ENCODE data around the gene CTSD.

Gene CTSD

DNA sequence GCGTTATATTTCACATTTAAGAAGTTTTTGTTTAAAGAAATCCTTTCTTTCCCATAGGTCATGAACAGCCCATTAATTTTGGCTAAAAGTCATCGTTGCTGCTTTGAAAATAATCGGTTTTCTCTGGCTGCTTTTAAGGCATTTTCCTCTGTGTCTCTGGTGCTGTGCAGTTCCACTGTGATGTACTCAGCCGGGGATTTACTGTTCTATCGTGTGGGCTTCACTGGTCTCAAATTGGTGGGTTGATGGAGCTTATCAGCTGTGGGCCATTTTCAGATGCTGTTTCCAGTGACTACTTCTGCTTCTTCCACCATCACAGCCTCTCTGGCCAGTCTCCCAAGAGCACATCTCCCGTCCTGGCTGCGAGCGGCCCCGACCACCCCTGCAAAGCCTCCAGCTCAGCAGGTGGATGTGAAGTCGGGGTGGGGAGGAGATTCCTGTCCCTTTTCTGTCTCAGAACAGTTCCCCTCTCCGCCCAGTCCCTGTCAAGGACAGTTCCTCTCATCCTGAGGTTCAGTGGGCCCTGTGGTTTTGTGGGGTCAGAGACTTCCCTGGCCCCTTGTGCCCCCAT lies 33.6 kb downstream of the CTSD start:
- DNase-seq: peak in 1 of 4 experiments; percentile 10

DNA sequence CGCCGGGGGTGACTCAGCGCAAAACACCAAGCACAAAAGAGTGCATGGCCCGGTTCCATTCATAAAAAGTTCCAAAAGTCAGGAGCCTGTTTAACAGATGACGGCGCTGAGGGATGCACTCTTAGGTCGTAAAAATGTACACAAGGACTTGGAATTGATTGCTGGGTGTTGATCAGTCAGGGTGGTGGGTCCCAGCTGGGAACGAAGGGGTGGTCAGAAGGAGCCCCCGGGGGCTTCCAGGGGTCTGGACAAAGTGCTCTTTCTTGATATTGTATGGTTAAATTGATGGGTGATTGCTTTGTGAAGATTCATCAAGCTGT lies 34.1 kb downstream of the CTSD start:
- no peak for DNase-seq

- peak in 2 of 4 experiments; percentile 30 to 37 for DNase-seq
Measured at GRCh38 chr11:1728931-1729691, 34.6 kb downstream of the CTSD start.

DNA sequence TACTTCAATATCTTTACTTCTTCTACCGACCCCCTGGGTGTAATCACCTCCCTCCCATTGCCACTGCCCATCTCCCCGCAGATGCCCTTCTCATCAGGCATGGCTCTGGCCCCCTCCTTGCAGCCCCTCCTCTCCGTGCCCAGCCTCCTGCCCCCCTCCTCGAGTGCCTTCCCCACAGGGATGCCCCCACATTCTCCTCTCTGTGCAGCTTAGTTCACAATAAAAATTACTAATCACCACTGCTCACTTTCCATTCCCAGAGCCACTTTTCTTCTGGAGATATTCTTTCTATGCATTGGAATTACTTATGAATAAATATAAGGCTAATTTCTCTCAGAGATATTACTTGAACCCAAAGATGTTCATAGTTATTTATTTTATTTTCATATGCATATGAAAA lies 35.4 kb downstream of the CTSD start:
- no peak for DNase-seq

GRCh38 chr11:1727861-1728260 lies 35.9 kb downstream of the CTSD start:
- no peak for DNase-seq

- DNase-seq: peak in 3 of 4 experiments; percentile 26 to 51 (median 41)
Measured at GRCh38 chr11:1727096-1727690, 36.5 kb downstream of the CTSD start.

DNA sequence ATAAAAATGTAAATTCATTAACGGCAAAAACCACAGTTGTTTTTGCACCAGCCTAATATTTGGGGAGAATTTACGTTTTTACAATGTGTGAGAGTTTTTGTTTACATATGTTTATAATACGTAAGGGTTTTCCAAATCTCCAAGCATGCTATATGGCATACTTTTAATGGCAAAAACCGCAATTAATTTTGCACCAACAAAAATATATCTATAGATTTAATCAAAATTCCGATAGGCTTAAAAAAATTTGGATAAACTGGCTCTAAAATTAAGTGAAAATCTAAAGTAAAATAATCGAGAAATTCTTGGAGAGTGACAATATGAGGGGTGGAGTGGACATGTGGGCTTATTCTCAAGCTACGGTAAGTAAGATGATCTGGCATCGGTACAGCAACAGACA lies 43.9 kb downstream of the CTSD start:
- DNase-seq: no peak

DNA sequence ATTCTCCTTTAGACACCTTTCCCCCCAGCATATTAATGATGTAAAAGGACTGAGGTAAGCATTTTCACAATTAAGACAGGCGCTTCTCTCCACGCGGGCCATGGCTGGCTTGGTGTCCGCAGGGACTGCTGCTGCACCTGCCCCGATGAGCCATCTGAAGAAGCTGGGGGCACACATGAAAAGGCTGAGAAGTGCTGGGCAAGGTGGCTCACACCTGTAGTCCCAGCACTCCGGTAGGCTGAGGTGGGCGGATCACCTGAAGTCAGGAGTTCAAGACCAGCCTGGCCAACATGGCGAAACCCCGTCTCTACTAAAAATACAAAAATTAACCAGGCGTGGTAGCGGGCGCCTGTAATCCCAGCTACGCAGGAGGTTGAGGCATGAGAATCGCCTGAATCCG lies 45.4 kb downstream of the CTSD start:
- DNase-seq: no peak

- no peak for DNase-seq
Measured at GRCh38 chr11:1717745-1718144, 46.0 kb downstream of the CTSD start.

DNA sequence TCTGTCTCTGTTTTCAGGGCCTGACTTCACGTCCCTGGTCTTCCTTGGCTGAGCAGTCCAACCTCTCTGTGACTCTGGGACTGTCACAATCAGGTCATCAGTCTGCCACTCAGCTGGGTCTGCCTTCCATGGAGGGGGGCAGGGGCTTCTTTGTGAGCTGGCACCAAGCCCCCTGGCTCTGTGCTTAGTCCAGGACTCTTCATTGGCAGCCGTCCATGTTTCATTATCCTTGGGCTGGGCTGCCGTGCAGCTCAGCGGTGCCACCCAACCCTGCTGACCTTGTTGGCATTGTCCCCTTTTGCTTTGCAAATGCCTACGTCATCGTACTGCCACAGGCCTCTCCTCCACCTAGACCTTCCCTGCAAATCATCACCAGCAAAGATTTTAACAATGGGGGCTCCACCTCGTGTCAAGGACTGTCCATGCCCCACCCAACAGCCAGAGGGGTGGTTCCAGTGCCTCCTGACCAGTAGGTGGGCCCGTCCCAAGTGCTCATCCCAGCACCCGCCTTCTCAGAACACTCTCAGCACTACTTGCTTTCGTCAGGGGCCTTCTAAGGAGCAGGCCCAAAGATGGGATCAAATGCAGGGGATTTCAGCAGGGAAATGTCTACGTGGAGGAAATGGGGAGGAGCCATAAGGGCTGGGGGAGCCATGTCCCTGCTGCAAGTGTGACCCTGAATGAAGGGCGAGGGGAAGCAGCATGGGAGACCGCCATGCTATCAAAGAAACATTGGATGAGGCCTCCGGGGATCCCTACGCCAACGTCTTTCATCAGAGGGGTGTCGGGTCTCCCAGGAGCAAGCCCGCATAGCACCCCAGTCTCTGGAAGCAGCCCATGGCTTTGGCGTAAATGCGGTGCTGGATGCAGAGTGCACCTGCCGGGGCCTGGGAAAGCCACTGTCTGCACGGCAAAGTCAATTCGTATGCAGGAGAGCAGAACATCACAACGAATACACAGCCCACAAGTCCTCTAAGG lies 48.5 kb downstream of the CTSD start:
- no peak for DNase-seq

DNA sequence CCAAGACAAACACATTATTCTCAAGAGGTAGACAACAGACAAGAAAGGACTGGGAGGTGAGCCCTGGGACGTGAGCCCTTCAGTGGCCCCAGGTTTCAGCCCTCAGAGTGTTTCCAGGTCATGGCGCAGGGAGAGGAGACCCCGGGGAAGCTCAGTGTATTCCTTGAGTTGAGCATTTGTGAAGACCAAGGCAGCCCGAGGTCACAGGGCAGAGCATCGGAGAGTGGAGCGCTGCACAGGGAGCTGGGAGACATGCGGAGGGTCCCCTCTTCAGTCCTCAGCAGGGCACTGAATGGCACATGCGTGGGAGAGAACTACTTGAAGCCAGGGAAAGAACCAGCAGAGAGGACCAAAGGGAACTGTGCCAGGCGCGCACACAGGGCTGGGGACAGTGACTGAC lies 55.0 kb downstream of the CTSD start:
- DNase-seq: no peak

DNA sequence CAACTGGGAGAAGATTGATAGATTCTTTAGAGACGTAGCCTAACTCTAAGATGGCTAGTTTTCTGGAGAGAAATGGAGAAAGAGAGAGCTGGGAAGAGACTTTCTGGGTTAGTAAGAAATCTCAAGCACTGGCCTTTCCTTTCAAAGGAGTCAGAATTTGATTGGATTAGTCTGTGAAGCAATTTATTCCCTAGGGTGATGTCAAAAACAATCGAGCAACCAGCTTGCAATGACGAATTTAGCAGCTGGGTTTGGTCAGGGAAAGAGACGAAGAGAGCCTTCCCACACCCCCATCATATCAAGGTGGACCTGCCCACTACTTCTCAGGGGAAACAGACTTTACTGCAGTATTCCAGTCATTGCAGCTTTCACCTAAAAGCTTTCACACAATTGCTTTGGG lies 56.0 kb downstream of the CTSD start:
- no peak for DNase-seq

GRCh38 chr11:1706634-1707400 lies 56.9 kb downstream of the CTSD start:
- DNase-seq: peak; percentile 31 to 62 (median 54)

GRCh38 chr11:1705126-1706052 lies 58.3 kb downstream of the CTSD start:
- DNase-seq: peak in 1 of 4 experiments; percentile 32

DNA sequence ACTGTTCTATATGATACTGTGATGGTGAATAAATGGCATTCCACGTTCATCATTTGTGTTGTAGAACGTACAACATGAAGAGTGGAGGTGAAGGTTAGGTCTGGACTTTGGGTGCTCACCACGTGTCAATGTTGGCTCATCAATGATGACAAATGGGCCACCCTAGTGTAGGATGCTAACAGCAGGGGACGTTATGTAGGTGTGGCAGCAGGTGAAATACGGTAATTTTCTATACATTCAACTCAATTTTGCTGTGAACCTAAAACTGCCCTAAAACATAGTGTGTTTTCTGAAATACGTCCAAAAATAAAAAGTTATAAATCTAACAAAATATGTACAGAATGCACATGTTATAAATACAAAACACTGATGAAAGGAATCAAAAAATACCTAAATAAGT lies 60.6 kb downstream of the CTSD start:
- DNase-seq: no peak
